NCI-H1048 (cell line): ENCODE measurements around the gene OR2AG2.

Source experiments
- DNase-seq: peaks from one replicate; lab custom pipeline; 2025; lab: John Stamatoyannopoulos, UW

Gene OR2AG2

GRCh38 chr11:6738590-6738989 lies 33.2 kb downstream of the OR2AG2 start:
- no peak for DNase-seq

- peak; percentile 7 for DNase-seq
Observed at GRCh38 chr11:6737872-6738466, 33.8 kb downstream of the OR2AG2 start.

- DNase-seq, result no peak
Observed at GRCh38 chr11:6736495-6737121, 35.2 kb downstream of the OR2AG2 start.

GRCh38 chr11:6735306-6735705 lies 36.5 kb downstream of the OR2AG2 start:
- no peak for DNase-seq

- no peak for DNase-seq
Observed at GRCh38 chr11:6734616-6735015, 37.2 kb downstream of the OR2AG2 start.

- no peak for DNase-seq
Observed at GRCh38 chr11:6733326-6734275, 38.2 kb downstream of the OR2AG2 start.

GRCh38 chr11:6727971-6728760 lies 43.6 kb downstream of the OR2AG2 start:
- DNase-seq, result no peak

- DNase-seq, result no peak
Observed at GRCh38 chr11:6725386-6725896, 46.3 kb downstream of the OR2AG2 start.

- DNase-seq, result no peak
Observed at GRCh38 chr11:6724013-6724412, 47.8 kb downstream of the OR2AG2 start.

- no peak for DNase-seq
Observed at GRCh38 chr11:6721343-6721742, 50.4 kb downstream of the OR2AG2 start.

- no peak for DNase-seq
Observed at GRCh38 chr11:6719576-6719975, 52.2 kb downstream of the OR2AG2 start.

- DNase-seq, result no peak
Observed at GRCh38 chr11:6717426-6717825, 54.4 kb downstream of the OR2AG2 start.
